GM12872 (cell line): ENCODE data around the gene HPCA.

Experiments used
- CTCF ChIP-seq: IDR thresholded peaks from 3 replicates; pipeline ENCODE4 v1.5.1; 2011; ENCODE audit warnings: low read depth, mild to moderate bottlenecking, low read length, moderate library complexity; ENCODE audit not compliant: insufficient read depth

The HPCA gene

GRCh38 chr1:32917521-32917920 lies 31.2 kb downstream of the HPCA start:
- TF ChIP-seq CTCF, result no peak

GRCh38 chr1:32918179-32918578 lies 31.9 kb downstream of the HPCA start:
- TF ChIP-seq CTCF, result no peak

GRCh38 chr1:32919811-32920733 lies 33.8 kb downstream of the HPCA start:
- no peak for TF ChIP-seq CTCF

- TF ChIP-seq CTCF, result no peak
Observed at GRCh38 chr1:32920833-32921232, 34.5 kb downstream of the HPCA start.

- no peak for TF ChIP-seq CTCF
Observed at GRCh38 chr1:32924881-32925344, 38.6 kb downstream of the HPCA start.

GRCh38 chr1:32925403-32926162 lies 39.3 kb downstream of the HPCA start:
- no peak for TF ChIP-seq CTCF

- no peak for TF ChIP-seq CTCF
Observed at GRCh38 chr1:32926562-32926961, 40.3 kb downstream of the HPCA start.
